ENCODE data around the gene LBR. TPM values are rescaled to one million over a fixed set of nuclear protein-coding genes. Genes with fewer than 3 reads are reported as not detected.

Gene LBR
- total and polyA plus RNA-seq, 2 donors from 2014 or later = 13.1 to 80.2 TPM

DNA sequence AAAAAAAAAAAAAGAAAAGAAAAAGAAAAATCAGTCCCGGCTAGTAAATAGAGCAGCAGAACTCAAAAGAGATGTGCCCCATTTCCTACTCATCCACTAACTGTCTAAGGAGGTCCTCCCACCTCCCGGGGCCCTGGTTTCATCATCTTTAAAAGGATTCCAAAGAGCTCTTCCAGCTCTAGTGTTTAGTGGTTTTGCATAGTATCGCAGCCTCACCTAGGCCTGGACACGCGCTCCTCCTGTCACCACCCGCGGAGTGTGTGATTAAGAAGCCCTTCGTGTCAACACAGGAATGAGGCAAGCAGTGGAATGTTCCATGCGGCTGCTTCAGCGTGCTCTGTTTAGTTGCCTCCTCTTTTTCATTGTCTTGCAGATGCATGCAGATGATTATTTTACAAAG lies 49.0 kb downstream of the LBR start:
- TF ChIP-seq CTCF (IDR thresholded peaks at IDR 0.05; ENCODE audit: borderline replicate concordance, extremely low read depth, insufficient read depth) = no peak
- intact Hi-C loops (cut with DNase I) = no loop called here
- FAIRE-seq = no peak
- no peaks in the 10 kb centered on the region for H3K36me3 ChIP-seq (ENCODE audit: control insufficient read depth in 2 of 3, insufficient read depth in 3 of 3, low read length in 3 of 3)
- no peaks in the 10 kb centered on the region for H3K27me3 ChIP-seq (ENCODE audit: control insufficient read depth, insufficient read depth, low read length)
- peak in 3 of 5 donors; percentile 13 to 43 (median 19) for DNase-seq
- H3K27ac ChIP-seq (ENCODE audit: low read depth in 2 of 2, low read length in 2 of 2) = no peak overlapping the region
- no peak overlapping the region for H3K9ac ChIP-seq (ENCODE audit: low read length in 3 of 3)
- H3K9me3 ChIP-seq (ENCODE audit: control insufficient read depth in 2 of 3, insufficient read depth in 1 of 3, low read length in 3 of 3) = no peaks in the 10 kb centered on the region
- no peak overlapping the region for H3K4me3 ChIP-seq (ENCODE audit: low read length in 3 of 3)
- no peaks in the 10 kb centered on the region for H3K4me1 ChIP-seq (ENCODE audit: control insufficient read depth in 2 of 3, insufficient read depth in 2 of 3, low read depth in 1 of 3, low read length in 3 of 3)

DNA sequence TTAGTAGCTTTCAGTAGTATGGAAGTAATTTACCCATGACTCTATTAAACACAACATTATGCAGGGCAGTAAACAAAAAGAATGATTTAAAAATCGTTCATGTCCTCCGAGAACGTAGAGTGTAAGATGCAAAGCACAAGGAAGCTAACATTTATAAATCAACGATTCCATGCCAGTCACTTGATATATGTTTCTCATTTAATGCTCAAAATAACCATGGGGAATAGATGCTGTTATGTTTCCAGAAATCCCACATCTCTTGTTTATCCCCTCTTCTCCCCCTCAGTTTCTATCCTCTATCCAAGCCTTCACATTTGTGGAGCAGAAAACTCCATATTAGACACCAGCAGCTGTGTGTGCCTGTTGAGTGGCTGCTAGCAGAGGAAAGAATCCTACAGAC lies 52.8 kb downstream of the LBR start:
- Histone ChIP-seq H3K27me3 (ENCODE audit: control insufficient read depth, insufficient read depth, low read length) (no peaks in the 10 kb centered on the region), H3K9ac (ENCODE audit: low read length in 3 of 3) (no peak overlapping the region), H3K4me3 (ENCODE audit: low read length in 3 of 3) (no peak overlapping the region), H3K27ac (ENCODE audit: low read depth in 2 of 2, low read length in 2 of 2) (no peak overlapping the region), H3K9me3 (ENCODE audit: control insufficient read depth in 2 of 3, insufficient read depth in 1 of 3, low read length in 3 of 3) (no peaks in the 10 kb centered on the region), H3K36me3 (ENCODE audit: control insufficient read depth in 2 of 3, insufficient read depth in 3 of 3, low read length in 3 of 3) (no peaks in the 10 kb centered on the region), H3K4me1 (ENCODE audit: control insufficient read depth in 2 of 3, insufficient read depth in 2 of 3, low read depth in 1 of 3, low read length in 3 of 3) (no peaks in the 10 kb centered on the region)
- FAIRE-seq (no peak), DNase-seq (no peak)
- no peak for TF ChIP-seq CTCF (IDR thresholded peaks at IDR 0.05; ENCODE audit: borderline replicate concordance, extremely low read depth, insufficient read depth)
- intact Hi-C loops (cut with DNase I) = no loop called here

GRCh38 chr1:225373155-225373554 lies 54.7 kb downstream of the LBR start:
- H3K27me3 ChIP-seq (ENCODE audit: control insufficient read depth, insufficient read depth, low read length) = no peaks in the 10 kb centered on the region
- no peak for FAIRE-seq
- intact Hi-C loops (cut with DNase I) = no loop called here
- TF ChIP-seq CTCF (IDR thresholded peaks at IDR 0.05; ENCODE audit: borderline replicate concordance, extremely low read depth, insufficient read depth) = no peak
- H3K36me3 ChIP-seq (ENCODE audit: control insufficient read depth in 2 of 3, insufficient read depth in 3 of 3, low read length in 3 of 3) = no peaks in the 10 kb centered on the region
- no peak for DNase-seq
- H3K27ac ChIP-seq (ENCODE audit: low read depth in 2 of 2, low read length in 2 of 2) = no peak overlapping the region
- no peak overlapping the region for H3K9ac ChIP-seq (ENCODE audit: low read length in 3 of 3)
- H3K4me3 ChIP-seq (ENCODE audit: low read length in 3 of 3) = no peak overlapping the region
- no peaks in the 10 kb centered on the region for H3K9me3 ChIP-seq (ENCODE audit: control insufficient read depth in 2 of 3, insufficient read depth in 1 of 3, low read length in 3 of 3)
- H3K4me1 ChIP-seq (ENCODE audit: control insufficient read depth in 2 of 3, insufficient read depth in 2 of 3, low read depth in 1 of 3, low read length in 3 of 3) = no peaks in the 10 kb centered on the region

DNA sequence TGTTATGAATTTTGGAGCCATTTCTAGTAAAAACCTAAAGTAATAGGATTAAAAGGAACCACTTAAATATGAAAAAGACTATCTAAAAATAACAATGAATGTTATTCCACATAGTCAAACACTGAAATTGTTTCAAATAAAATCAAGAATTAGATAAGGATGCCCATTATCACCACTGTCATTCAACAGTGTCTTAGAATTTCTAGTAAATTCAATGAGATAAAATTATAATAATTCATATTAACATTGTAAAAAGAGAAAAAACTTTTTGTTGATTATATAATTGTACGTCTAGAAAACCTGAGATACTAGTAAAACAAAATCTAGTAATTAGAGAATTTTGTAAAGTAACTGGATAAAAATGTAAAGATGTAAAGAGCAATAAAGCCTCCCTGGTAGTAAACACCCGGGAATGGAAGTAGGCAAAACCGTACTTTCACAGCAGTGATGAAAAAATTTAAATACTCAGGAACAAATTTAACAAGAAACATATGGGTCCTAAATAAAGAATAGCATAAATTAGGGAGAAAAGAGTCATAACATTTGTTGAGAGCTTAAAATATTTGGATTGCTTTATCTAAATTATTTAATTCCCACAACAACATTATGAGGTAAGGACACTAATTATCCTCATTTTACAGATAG lies 56.4 kb downstream of the LBR start:
- TF ChIP-seq CTCF (IDR thresholded peaks at IDR 0.05; ENCODE audit: borderline replicate concordance, extremely low read depth, insufficient read depth) = no peak
- intact Hi-C loops (cut with DNase I) = no loop called here
- no peak for FAIRE-seq

More for the DNA sequence above, 56.4 kb downstream of the LBR start:
- Histone ChIP-seq H3K27ac (ENCODE audit: low read depth in 2 of 2, low read length in 2 of 2) (no peak overlapping the region), H3K9ac (ENCODE audit: low read length in 3 of 3) (no peak overlapping the region), H3K4me3 (ENCODE audit: low read length in 3 of 3) (no peak overlapping the region), H3K4me1 (ENCODE audit: control insufficient read depth in 2 of 3, insufficient read depth in 2 of 3, low read depth in 1 of 3, low read length in 3 of 3) (no peaks in the 10 kb centered on the region), H3K9me3 (ENCODE audit: control insufficient read depth in 2 of 3, insufficient read depth in 1 of 3, low read length in 3 of 3) (no peaks in the 10 kb centered on the region), H3K27me3 (ENCODE audit: control insufficient read depth, insufficient read depth, low read length) (no peaks in the 10 kb centered on the region), H3K36me3 (ENCODE audit: control insufficient read depth in 2 of 3, insufficient read depth in 3 of 3, low read length in 3 of 3) (no peaks in the 10 kb centered on the region)
- DNase-seq = no peak
